ENCODE data around the gene STARD10. TPM values are rescaled to one million over a fixed set of nuclear protein-coding genes. Genes with fewer than 3 reads are reported as not detected.

STARD10 gene
- total and polyA plus RNA-seq, 11 donors: 35.2 to 237 (median 55.2) TPM

DNA sequence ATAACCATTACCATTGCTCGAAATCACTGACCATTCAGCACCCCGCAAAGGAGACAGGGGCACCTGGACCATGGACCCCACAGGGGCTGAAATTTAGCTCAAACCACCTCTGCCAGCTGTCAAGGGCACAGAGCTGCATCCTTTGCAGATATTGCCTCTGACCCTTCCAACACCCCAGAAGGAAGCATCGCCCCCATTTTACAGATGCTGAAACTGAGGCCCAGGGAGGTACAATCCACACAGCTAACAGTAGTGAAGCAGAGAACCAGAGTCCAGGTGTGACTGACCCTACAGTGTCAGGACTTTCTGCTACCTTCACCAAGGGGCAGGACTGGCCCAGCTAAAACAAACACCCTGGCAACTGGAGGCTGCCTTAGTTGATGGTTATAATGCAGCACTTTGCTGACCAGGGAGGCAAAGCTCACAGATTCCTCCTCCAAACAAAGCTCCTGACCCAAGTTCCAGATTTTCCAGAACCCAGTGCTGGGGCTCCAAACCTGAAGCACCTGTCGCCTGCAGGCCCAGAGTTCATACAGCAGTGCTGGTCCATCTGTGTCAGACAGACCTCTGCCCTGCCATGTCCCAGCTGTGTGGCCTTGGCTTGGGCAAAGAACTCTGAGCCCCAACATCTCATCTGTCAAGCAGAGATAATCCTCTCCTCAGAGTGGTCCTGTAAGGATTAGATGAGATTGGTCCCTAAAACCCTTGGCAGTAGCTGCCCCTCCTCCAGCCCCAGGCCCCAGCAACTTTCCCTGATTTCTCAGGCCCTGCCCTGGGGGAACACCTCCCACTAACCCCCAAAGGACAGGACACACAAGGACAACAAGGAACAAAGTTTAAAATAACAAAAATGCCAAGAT is 26.4 kb downstream of the STARD10 start:
- Histone ChIP-seq H3K9me3 (no peaks in the 10 kb centered on the region), H3K27me3 (no peaks in the 10 kb centered on the region), H3K4me3 (no peak overlapping the region), H3K4me1 (peaks cover 0 to 5% (median 0%) of the 10 kb centered on the region in 12 donors), H3K27ac (no peak overlapping the region), H3K36me3 (no peaks in the 10 kb centered on the region)
- WGBS, 4 donors: 94 to 98% (median 95%) methylated on average over 4 of the region's 4 CpGs
- no peak for TF ChIP-seq CTCF (IDR thresholded peaks at IDR 0.05)
- TF ChIP-seq POLR2A (IDR thresholded peaks at IDR 0.05): no peak
- intact Hi-C loops (cut with DNase I): no loop called here
- DNase-seq (no peak), ATAC-seq (no peak)

DNA sequence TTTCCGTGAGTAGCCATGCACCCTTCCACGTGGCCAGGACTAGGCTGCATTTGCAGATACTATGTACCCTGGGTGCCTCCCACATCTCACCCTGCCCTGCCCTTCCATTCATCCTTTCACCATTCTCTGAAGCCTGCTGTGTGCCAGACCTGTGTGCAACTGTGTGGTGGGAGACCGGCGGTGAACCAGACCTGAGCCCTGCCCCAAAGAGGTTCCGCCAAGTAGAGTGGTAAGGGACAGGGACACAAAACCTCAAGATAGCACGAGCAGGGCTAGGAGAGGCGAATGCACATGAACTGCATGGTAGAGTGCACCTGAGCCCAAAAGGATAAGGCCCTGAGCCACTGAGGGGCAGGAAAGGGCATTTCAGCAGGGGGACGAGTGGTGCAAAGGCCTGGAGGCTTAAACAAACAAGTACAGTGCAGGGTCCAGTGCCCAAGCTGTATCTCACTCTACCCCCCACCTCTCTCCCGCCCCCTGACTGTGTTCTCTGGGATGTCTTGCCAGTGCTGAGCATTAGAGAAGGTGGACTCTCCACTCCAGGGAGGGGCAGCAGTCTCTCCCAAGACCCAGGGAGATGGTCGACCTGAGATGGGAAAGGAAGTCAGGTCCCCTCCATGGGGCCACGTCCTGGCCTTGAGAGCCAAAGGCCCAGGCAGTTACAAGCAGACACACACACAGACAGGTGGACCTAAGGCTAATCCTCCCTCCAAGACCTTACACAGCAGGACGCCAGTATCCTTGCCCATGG is 27.5 kb downstream of the STARD10 start:
- DNase-seq: no peak
- H3K27ac ChIP-seq: no peak overlapping the region
- peaks cover 0 to 5% (median 0%) of the 10 kb centered on the region in 12 donors for H3K4me1 ChIP-seq
- no peaks in the 10 kb centered on the region for H3K36me3 ChIP-seq
- intact Hi-C loops (cut with DNase I): no loop called here
- 86 to 88% (median 87%) methylated on average over 11 to 12 of the region's 12 CpGs for WGBS, 4 donors
- H3K4me3 ChIP-seq: no peak overlapping the region
- H3K27me3 ChIP-seq: no peaks in the 10 kb centered on the region
- TF ChIP-seq POLR2A (IDR thresholded peaks at IDR 0.05) (no peak), CTCF (IDR thresholded peaks at IDR 0.05) (no peak)
- no peaks in the 10 kb centered on the region for H3K9me3 ChIP-seq
- no peak for ATAC-seq

DNA sequence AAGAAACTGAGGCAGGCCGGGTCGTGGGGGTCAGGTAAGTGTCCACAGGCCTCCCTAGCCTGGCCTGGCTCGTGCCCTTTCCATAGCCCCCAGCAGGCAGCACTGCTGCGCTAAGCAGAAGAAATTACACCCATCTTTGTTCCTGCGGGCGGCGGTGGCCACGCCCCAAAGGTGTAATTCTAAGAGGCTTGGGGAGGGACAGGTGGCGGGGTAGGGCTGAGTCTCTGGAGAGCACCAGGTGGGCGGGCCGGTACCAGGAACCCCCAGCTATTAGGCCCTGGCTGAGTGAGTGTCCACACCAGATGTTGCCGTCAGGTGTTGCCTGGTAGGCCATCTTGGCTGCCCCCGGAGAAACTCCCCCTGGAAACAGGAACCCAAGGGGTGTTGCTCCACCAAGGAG is 29.3 kb downstream of the STARD10 start:
- Histone ChIP-seq H3K4me1 (peaks cover 0 to 10% (median 1%) of the 10 kb centered on the region in 12 donors), H3K27me3 (no peaks in the 10 kb centered on the region), H3K9me3 (no peaks in the 10 kb centered on the region), H3K4me3 (no peak overlapping the region), H3K27ac (no peak overlapping the region), H3K36me3 (no peaks in the 10 kb centered on the region)
- TF ChIP-seq POLR2A (IDR thresholded peaks at IDR 0.05): no peak
- no peak for TF ChIP-seq CTCF (IDR thresholded peaks at IDR 0.05)
- WGBS, 4 donors: 86 to 90% (median 89%) methylated on average over 12 to 13 of the region's 13 CpGs
- intact Hi-C loops (cut with DNase I): no loop called here
- DNase-seq (no peak), ATAC-seq (no peak)

- H3K36me3 ChIP-seq: no peaks in the 10 kb centered on the region
- peaks cover 0 to 16% (median 2%) of the 10 kb centered on the region in 12 donors for H3K4me1 ChIP-seq
- H3K27ac ChIP-seq: no peak overlapping the region
- intact Hi-C loops (cut with DNase I): no loop called here
- H3K27me3 ChIP-seq: no peaks in the 10 kb centered on the region
- TF ChIP-seq POLR2A (IDR thresholded peaks at IDR 0.05) (no peak), CTCF (IDR thresholded peaks at IDR 0.05) (no peak)
- H3K9me3 ChIP-seq: no peaks in the 10 kb centered on the region
- WGBS, 4 donors: 94 to 100% (median 96%) methylated on average over 4 of the region's 4 CpGs
- H3K4me3 ChIP-seq: no peak overlapping the region
- DNase-seq: no peak
- no peak for ATAC-seq
Measured at GRCh38 chr11:72763823-72764222, 30.0 kb downstream of the STARD10 start.

Measured in heart left ventricle (tissue), 16 donors.